HG03097 (cell line): Measurements from ENCODE around the gene MCOLN3.

Source experiments
- ATAC-seq: cut with Tn5 transposase; IDR thresholded peaks from one replicate; pipeline ENCODE4 v1.9.1; 2021; ENCODE audit not compliant: unreplicated experiment, low FRiP score

Gene MCOLN3, protein sequence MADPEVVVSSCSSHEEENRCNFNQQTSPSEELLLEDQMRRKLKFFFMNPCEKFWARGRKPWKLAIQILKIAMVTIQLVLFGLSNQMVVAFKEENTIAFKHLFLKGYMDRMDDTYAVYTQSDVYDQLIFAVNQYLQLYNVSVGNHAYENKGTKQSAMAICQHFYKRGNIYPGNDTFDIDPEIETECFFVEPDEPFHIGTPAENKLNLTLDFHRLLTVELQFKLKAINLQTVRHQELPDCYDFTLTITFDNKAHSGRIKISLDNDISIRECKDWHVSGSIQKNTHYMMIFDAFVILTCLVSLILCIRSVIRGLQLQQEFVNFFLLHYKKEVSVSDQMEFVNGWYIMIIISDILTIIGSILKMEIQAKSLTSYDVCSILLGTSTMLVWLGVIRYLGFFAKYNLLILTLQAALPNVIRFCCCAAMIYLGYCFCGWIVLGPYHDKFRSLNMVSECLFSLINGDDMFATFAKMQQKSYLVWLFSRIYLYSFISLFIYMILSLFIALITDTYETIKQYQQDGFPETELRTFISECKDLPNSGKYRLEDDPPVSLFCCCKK

DNA sequence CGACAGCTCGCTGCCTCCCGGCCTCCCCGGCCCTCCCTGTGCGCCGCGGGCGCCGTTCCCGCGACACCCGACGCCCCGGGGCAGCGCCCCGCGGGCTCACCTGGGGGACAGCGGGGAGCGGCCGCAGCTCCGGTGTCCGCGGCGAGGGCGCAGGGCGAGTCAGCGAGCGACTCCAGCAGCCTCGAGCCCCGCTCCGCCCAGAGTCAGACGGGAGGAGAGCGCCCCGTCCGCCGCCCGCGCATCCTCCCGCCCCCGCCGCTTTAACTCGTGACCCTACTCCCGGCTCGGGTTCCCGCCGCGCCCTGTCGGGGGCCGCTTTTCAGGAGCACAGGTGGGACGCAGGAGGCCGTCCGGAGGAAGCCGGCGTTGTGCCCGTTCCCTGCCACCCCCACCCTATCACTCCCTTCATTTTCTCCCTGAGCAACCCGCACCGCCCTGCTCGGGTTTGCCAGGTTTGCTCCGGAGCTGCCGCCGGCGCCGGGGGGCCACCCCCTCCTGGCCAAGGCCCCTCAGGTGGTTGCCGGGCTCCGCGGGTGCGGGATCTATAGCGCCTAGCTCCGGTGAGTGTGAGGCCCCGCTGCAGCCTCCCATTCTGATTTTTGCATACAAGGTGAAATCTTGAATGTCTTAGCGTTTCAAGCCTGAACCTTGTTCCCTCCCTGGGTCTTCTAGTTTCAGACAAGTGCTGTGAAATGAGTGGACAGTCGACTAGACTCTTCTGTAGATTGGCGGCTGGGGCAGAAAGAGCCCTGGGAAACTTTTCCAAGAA, at the start of gene MCOLN3:
TSS of gene MCOLN3 (minus strand) at position 205 of the 769 bp plus-strand sequence. CDS start 3,140 bp downstream, outside the sequence.
- ATAC-seq = peak; percentile 69

DNA sequence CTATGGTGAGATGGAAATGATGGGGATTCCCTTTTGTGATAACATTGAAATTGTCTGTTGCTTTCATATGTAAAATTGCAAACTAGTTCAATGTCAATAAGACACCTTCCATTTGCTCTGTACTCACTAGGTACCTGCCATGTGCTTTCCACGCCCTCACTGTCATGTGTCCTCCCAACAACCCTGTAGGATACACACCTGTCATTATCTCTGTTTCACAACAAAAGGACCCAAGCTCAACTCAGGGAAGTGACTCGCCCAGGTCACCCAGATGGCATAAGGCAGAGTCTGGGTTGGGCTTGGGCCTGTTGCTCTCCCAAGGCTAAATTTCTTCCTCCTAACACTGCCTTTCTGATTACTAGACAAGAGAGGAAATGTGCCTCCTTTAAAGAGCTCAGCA, 45.3 kb upstream of the MCOLN3 start:
- ATAC-seq = no peak

DNA sequence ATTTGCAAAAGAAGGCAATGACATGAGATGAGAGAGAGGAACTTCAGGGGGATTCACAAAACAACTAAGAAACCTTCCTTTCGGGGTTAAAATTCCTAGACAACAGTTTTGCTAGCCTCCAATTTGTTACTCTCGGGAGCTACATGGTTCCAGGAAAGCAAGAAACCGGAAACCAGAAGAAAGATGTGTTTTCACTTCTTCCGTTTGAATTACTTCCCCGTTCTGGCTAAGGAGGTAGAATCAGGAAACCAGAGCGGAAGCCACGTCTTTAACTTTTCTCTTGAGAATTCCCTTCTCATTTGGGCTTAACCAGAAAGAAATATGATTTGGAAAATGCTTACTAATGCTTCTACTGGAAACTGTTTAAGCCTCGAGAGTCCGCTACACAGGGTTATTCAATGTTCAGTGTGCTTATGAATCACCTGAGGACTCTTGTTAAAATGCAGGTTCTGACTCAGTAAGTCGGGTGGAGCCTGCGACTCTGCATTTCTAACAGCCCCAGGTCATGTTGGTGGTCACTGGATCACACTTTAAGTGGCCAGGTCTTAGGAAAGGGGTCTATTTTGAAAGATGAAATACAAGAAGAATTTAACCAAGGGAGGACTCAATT, 43.5 kb upstream of the MCOLN3 start:
- no peak for ATAC-seq

DNA sequence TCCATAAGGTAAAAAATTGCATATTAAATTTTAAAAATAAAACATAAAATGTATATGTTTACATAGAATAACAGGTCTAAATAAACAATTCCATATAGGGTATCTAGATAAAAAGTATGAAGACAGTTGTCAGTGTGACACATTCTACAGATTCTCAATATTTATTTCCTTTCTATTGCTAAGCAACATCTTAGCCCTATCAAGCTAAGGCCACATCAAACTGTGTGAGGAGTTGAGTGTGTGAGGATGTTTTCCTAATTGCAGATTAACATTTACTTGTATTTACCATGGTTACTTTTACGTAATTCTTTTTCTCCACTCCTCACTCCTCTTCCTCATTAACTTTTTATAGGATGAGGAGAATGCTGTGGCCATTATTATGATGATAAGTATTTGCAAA, 41.9 kb upstream of the MCOLN3 start:
- no peak for ATAC-seq

DNA sequence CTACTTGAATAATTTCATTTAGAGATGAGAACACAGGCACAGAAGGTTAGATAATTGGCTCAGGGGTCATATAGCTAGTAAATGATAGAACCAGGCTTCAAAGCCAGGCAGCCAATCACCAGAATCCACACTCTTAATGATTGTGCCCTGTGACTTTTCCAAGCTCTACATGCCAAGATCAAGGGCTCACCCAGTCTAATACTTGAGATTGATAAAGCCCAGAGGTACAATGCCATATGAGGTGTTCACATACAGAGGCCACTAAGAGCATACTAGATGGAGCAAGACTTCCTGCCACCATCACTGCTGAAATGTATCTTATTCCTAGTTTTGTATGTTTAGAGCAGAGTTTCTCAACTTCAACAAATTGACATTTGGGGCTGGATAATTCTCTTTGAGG, 40.9 kb upstream of the MCOLN3 start:
- ATAC-seq = no peak

DNA sequence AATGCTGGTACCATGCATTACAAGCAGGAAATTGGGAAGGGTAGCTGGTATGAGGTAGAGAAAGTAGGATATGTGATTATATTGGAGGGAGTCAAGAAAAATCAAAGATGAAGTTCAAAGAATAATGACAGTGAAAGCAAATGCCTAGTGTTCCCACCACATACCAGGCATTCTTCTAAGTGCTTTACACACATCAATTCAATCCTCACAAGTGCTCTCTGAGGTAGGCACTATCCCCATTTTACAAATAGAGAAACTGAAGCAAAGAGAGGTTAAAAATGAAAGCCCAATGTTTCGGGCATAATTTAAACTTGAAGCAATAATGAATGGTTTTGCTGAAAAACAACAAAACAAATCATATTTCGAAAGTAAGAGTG, 40.1 kb upstream of the MCOLN3 start:
- ATAC-seq = no peak

DNA sequence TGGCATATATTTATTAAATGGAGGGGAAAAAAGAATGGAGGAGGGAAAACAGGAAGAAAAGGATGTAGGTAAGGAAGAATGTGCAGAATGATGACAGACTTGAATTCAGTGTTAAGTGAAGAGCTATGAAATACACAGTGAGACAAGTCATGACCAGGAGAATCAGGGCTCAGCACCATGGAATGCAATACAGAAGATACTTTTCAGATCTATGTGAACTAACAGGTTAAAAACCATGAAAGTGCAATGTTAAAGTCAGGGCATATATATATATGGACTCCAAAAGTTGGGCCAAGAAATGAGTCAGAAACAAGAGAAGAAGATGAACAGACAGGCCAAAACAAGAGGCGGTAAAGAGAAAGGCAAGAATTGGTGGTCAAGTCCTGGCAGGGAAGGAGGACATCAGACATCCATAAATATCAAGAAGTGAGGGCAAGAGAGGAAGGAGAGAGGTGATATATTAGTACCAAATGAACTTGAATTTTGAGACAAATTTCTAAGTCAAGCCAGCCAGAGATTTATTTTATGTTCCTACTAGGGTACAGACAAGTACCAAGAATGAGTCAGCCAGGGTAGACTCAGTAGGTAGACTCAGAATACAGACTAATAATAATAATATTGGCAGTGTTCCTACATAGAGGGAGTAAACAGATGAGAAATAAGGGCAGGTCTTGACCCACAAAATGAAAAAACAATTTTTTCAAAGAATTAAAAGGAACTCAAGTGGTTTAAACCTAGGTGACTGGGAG, 39.5 kb upstream of the MCOLN3 start:
- ATAC-seq = no peak

DNA sequence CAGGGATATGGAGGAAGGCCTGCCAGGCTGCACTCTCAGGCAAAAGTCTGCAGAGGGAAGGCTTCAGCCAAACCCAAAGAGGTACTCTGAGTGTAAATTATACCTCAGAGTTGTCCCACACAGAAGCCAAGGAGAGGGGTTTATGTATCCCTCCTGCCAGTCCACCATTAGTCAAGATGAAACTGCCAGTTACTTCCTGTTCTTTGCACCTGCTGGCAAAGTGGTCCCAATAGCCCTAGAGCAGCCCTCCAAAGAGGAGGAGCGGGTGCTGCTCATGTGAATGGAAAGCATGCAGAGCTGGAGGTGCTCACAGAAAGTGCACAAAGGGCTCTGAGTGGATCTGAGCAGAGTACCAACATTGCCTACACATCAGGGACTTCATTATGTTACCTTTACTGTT, 37.1 kb upstream of the MCOLN3 start:
- no peak for ATAC-seq

DNA sequence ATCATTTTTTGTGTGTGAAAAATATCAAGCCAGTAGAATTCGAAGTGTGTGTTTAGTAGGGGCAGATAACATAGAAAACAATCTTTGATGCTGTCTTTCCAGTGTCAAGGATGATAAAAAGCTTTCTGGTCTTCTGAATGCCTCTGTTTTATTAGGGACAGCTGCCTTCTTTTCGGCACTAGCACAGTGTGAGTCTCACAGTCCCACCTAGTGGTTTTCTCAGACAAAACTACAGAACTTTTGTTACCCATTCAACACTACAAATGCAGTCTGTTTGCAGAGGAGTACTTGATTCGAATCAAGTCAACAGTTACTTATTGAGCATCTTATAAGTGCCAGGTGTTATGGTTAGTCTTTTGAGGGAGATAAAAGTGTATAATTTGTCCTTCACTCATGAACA, 30.6 kb upstream of the MCOLN3 start:
- no peak for ATAC-seq

DNA sequence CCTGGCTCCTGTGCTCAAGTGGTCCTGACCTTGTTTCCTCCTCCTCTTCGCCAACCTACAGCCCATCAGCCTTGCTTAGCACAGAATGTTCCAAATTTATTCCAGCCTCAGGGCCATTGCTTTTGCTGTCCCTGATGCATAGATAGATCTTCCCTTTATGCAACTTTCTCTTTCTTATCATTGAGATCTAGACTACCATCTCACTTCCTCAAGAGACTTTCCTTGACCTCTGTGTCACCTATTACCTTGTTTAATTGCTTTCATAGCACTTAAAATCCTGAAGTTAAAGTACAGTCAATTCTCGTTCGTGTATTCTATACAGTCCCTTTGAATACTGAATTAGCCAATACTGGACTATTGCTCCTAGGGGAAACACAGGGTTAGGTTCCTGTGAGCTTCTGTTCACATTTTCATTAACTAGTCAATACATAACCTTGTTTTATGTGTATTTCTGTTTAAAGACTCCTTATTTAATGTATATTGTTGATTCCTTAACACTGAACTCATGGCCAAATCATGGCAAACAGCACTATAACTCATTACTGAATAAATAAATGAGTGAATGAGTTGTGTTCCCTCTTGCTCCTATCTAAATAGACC, 26.2 kb upstream of the MCOLN3 start:
- ATAC-seq = no peak

DNA sequence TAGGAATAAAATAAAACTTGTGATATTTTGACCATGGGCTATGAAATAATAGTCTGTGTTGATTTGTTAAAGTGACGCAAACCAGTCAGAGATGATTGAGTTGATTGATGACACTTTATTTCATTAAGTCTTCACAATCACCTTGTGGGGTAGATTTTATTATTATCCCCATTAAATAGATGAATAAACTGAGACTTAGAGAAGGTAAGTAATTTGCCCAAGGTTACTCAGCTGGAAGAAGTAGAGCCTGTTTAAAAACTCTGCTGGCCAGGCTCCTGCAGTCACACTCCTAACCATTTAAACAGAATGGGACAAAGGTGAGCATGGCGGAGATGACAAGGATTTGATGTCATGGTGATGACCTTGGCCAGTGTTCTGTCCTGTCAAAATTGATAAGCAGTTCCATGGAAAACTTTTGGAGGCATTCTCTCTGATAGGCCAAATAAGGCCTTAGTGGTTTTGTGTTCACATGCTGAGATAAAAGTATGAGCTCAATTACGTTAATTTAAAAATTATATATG, 22.7 kb upstream of the MCOLN3 start:
- ATAC-seq = no peak

DNA sequence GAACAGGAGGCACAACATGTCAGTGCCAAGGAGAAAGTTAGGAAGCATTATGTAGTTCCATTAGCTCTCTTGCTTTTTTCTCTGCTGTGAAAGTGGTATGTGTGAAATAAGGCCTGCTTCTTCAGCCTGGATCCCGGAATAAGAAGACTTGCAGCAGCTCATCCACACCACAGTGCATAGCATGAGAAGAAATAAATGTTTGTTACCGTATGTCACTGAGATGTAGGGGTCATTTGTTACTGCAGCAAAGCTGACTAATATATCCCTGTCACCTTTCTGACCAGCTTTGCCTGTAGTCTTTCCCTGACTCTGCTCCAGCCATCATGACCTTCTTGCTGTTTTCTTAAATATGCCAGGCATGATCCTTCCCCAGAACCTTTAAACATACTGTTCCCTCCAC, 20.5 kb upstream of the MCOLN3 start:
- no peak for ATAC-seq

DNA sequence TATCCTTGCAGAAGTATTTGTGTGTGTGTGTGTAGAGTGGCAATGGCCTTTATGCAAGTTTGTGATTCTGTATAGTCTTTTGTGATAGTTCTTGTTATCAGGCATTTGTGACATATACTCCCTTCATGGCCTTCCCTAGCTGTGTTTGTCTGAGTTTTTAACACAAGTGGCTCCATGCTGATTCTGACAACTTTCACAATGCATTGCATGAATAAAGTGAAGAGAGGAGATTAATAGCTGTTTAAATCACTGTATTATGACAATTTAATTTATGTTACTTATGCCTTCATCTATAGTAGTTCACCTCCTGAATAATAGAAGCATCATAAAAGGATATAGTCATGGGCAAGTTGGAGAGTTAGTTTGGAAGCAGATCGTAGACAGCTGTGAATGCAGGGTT, 17.2 kb upstream of the MCOLN3 start:
- ATAC-seq = no peak

DNA sequence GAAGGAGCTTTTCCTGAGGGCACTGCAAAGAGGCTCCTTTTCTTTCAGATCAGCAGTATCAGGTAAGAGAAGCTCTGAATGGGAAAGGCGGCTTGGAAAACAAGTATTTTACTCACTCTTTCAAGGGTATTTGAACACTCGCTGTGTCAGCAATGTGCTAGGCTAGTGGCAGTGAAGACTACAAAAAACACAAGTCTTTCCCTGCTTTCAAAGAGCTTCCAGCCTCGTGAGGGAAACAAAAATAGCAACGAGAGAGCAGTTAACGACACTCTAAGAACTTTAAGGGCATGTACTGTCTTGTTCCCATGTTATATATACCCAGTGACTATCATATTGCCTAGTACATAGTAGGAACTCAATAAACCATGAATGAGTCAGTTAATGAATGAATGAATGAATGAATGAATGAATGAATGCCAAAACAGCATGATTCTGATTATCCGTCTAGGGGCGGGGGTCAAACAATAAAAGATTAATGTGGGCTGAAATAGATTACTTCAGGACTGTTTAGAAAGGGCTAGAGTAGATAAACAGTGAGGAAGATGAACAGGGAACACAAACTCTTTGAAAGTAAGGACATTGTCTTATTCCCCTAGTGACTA, 14.2 kb upstream of the MCOLN3 start:
- no peak for ATAC-seq

DNA sequence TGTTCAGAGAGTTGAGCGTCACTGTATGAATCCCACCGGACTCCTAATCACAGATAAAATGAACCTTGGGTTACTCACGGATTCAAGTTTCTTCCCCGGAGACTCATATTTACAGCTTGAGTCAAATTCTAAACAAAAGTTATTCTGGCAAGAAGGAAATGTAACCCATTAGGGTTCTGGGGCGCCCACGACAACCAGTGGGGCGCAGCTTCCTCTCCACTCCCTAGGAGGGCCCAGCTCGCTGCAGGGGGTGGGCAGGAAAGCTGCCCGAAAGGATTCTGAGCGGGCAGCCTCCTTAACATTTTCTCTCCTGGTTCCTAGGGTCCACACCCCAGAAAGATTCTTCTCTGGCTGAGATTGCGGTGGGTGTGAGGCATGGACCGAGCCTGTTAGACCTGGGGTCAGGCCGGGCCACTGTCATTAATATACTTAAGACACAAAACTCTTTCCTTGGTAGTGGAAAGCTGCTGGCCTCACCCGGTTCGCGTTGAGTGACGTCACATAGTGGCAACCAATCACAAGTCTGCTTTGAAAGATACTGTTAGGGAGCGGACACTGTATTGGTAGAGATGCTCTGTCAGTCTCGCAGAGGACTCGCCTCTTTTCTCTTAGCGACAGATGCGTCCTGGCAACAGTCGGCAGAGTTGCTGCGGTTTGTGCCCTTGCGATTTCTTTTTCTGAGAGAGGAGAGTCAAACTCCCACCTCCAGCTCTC, 13.6 kb upstream of the MCOLN3 start:
- peak; percentile 100 for ATAC-seq

DNA sequence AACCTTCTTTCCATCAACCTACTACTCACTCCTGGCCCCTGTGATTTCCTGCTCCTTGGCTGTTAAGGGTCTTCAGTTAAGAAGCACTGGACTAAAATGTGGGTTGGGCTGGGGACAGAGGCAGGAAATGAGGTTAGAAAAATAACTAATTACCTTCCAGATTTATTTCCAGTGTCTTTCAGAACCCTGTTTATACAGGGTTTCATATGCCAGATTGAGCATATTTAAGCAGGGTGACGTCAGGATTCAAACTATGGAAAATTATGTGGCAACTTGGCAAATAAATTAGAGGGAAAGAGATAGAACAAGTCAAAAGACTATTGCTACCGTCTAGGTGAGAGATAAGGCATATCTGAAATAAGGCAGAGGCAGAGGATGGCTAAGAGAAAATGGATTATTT, 11.7 kb upstream of the MCOLN3 start:
- no peak for ATAC-seq

DNA sequence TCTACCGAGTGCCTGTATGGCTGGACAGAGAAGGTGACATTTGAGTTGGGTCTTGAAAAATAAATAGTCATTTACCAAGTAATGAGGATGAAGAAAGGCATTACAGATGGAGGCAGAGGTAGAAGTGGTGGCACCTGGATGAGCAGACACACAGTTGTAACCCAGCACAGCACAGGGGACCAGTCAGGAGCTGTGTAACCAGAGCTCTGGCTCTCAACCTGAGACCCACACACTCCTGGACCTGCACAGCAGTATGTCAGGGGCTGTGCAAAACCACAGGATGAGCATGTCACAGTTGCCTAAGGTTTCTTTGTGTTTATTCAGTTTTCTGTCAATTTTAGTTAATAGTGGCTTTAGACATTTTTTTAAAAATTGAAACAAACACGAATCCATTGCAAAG, 11.3 kb upstream of the MCOLN3 start:
- ATAC-seq = no peak

DNA sequence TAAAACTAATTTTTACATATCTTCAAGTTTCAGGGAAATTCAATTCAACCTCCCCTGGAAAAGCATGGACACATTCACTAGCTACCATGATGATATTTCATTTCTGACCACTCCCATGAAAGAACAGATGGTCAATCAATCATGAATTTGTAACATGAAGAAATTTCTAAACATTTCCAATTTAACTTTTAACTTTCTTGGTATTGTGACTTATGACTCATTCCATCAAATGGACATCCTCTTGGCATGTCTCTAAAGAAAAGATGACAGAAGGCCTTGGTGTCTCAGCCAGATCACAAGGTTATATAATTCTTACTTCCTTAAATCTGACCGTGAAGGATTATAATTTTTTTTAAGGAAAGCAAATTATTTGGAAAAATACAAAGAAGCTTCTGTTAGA, 10.5 kb upstream of the MCOLN3 start:
- no peak for ATAC-seq

DNA sequence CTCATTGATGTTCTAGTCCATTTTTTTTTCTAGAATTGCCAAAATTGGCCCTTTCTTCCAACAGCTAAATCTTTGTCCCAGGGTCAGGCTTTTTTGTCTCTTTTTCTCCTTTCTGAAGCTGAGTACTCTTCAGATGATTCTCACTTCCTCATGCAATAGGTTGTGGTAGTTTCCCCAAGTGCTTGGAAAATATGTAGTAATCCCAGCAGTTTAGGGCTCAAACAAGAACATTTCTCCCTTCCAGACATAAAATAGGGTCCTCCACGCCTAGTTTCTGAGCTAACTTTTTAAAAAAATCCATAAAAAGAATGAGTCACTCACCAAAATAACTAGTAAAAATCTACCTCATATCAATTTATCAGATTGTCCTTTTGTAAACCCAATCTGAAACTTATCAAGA, 10.0 kb upstream of the MCOLN3 start:
- ATAC-seq = no peak
